ENCODE results near the gene PLA2G6.

GRCh38 chr22:38189104-38189503, 7.5 kb upstream of the PLA2G6 start:
- TF ChIP-seq POLR2AphosphoS5 (IDR thresholded peaks at IDR 0.05) (no peak), CTCF (IDR thresholded peaks at IDR 0.05) (no peak)
